IMR-90 (cell line): ENCODE results near the gene SPINK5. TPM values are rescaled to one million over a fixed set of nuclear protein-coding genes. Genes with fewer than 3 reads are reported as not detected.

Source experiments
- ATAC-seq: fragments of 200-7000 bp; cut with Tn5 transposase; 2 replicates; pipeline ENCODE4 v1.9.1; 2020; ENCODE audit warnings: low read depth, mild to moderate bottlenecking, moderate library complexity
- BruUV-seq: library from RNA; stranded (reverse); fragments of 400-500 nt; replicated peaks from 2 replicates; lab custom pipeline; 2021; lab: Mats Ljungman, UMichigan
- CTCF ChIA-PET: fragments of 300-600 bp; formaldehyde crosslinking; extraction: SDS; loops from one replicate; lab custom pipeline; 2021; ENCODE audit warnings: antibody characterized with exemption; lab: Yijun Ruan, JAX
- POLR2A ChIA-PET: fragments of 300-600 bp; sonication (Branson Sonifier 250); formaldehyde crosslinking; loops from one replicate; lab custom pipeline; 2022; ENCODE audit warnings: antibody characterized with exemption; ENCODE audit not compliant: unreplicated experiment; lab: Charles Lee
- DNase-seq: peaks from one replicate; pipeline ENCODE4 v3.0.0; 2013
- H2AFZ ChIP-seq: replicated peaks from 2 replicates; pipeline ENCODE3; 2013; ENCODE audit warnings: low read length, mild to moderate bottlenecking; ENCODE audit not compliant: poor library complexity
- H2AK5ac ChIP-seq: 2 replicates; pipeline ENCODE4 v1.6.1; 2013; ENCODE audit warnings: low read depth, low read length, inconsistent platforms
- H2AK9ac ChIP-seq: replicated peaks from 2 replicates; pipeline ENCODE3; 2013; ENCODE audit warnings: mild to moderate bottlenecking, low read depth, low read length, moderate library complexity; ENCODE audit not compliant: poor library complexity
- H2BK120ac ChIP-seq: 2 replicates; pipeline ENCODE4 v1.6.1; 2013; ENCODE audit warnings: low read depth, low read length, inconsistent platforms
- H2BK15ac ChIP-seq: 3 replicates; pipeline ENCODE4 v1.6.1; 2013; ENCODE audit warnings: low read depth, low read length, inconsistent platforms
- H2BK20ac ChIP-seq: 2 replicates; pipeline ENCODE4 v1.6.1; 2013; ENCODE audit warnings: low read depth, mild to moderate bottlenecking, inconsistent platforms, low read length, moderate library complexity
- H2BK5ac ChIP-seq: 2 replicates; pipeline ENCODE4 v1.6.1; 2013; ENCODE audit warnings: mild to moderate bottlenecking, low read depth, low read length, inconsistent platforms; ENCODE audit not compliant: poor library complexity, severe bottlenecking
- H3K14ac ChIP-seq: replicated peaks from 2 replicates; pipeline ENCODE4 v1.6.1; 2013; ENCODE audit warnings: low read depth, low read length, inconsistent platforms
- H3K18ac ChIP-seq: 2 replicates; pipeline ENCODE4 v1.6.1; 2013; ENCODE audit warnings: low read depth, low read length, control low read depth
- H3K23ac ChIP-seq: 2 replicates; pipeline ENCODE4 v1.6.1; 2013; ENCODE audit warnings: low read depth, low read length, inconsistent platforms
- H3K27ac ChIP-seq: 2 replicates; pipeline ENCODE4 v1.5.1; 2013; ENCODE audit warnings: mild to moderate bottlenecking, control low read depth, low read length; ENCODE audit not compliant: insufficient read depth
- H3K27me3 ChIP-seq: 2 replicates; pipeline ENCODE4 v1.6.1; 2013; ENCODE audit warnings: low read length; ENCODE audit not compliant: control insufficient read depth, insufficient read depth
- H3K36me3 ChIP-seq: 2 replicates; pipeline ENCODE4 v1.6.1; 2013; ENCODE audit warnings: low read length, mixed read lengths; ENCODE audit not compliant: control insufficient read depth, insufficient read depth
- H3K4ac ChIP-seq: 2 replicates; pipeline ENCODE4 v1.6.1; 2013; ENCODE audit warnings: low read depth, low read length, inconsistent platforms
- H3K4me1 ChIP-seq: 2 replicates; pipeline ENCODE4 v1.6.1; 2013; ENCODE audit warnings: low read length, mixed read lengths; ENCODE audit not compliant: control insufficient read depth, insufficient read depth
- H3K4me2 ChIP-seq: 2 replicates; pipeline ENCODE4 v1.6.1; 2013; ENCODE audit warnings: low read depth, mild to moderate bottlenecking, control low read depth, low read length, moderate library complexity
- H3K4me3 ChIP-seq: 2 replicates; pipeline ENCODE4 v1.5.1; 2013; ENCODE audit warnings: low read depth, mild to moderate bottlenecking, control low read depth, low read length, moderate library complexity; ENCODE audit not compliant: insufficient read depth
- H3K56ac ChIP-seq: 2 replicates; pipeline ENCODE4 v1.6.1; 2013; ENCODE audit warnings: low read length, inconsistent platforms; ENCODE audit not compliant: insufficient read depth; ENCODE audit errors: extremely low read depth
- H3K79me1 ChIP-seq, 2 experiments: 2 replicates each; pipeline ENCODE4 v1.6.1; 2013; ENCODE audit warnings: low read length in 2 of 2, inconsistent platforms in 1 of 2, low read depth in 1 of 2
- H3K9ac ChIP-seq: 2 replicates; pipeline ENCODE4 v1.6.1; 2013; ENCODE audit warnings: low read depth, low read length, control low read depth
- H3K9me1 ChIP-seq: 2 replicates; pipeline ENCODE4 v1.6.1; 2013; ENCODE audit warnings: low read length, inconsistent platforms; ENCODE audit not compliant: insufficient read depth
- H3K9me3 ChIP-seq: 2 replicates; pipeline ENCODE4 v1.6.1; 2013; ENCODE audit warnings: low read length; ENCODE audit not compliant: control insufficient read depth, insufficient read depth
- H4K20me1 ChIP-seq: 2 replicates; pipeline ENCODE4 v1.6.1; 2013; ENCODE audit warnings: low read length, inconsistent platforms; ENCODE audit not compliant: insufficient read depth
- H4K5ac ChIP-seq: 2 replicates; pipeline ENCODE4 v1.6.1; 2013; ENCODE audit warnings: mild to moderate bottlenecking, low read depth, low read length, control low read depth
- H4K8ac ChIP-seq, 2 experiments: 2 replicates each; pipeline ENCODE4 v1.6.1; 2013; ENCODE audit warnings: low read depth in 2 of 2, low read length in 2 of 2, control low read depth in 1 of 2, inconsistent platforms in 1 of 2
- H4K91ac ChIP-seq: 2 replicates; pipeline ENCODE4 v1.6.1; 2013; ENCODE audit warnings: low read depth, low read length, inconsistent platforms; ENCODE audit not compliant: insufficient read depth
- CTCF ChIP-seq: conservative IDR thresholded peaks from 2 replicates; pipeline ENCODE4 v1.5.1; 2012; ENCODE audit warnings: mild to moderate bottlenecking, low read depth, low read length, improper control_type of control experiment
- MAFK ChIP-seq: IDR thresholded peaks from 2 replicates; pipeline ENCODE4 v1.6.1; 2012; ENCODE audit warnings: low read depth, low read length, improper control_type of control experiment
- POLR2A ChIP-seq: IDR thresholded peaks from 2 replicates; pipeline ENCODE4 v1.6.1; 2012; ENCODE audit warnings: mild to moderate bottlenecking, low read depth, low read length
- WGBS, 2 experiments: methylation state at CpG; one replicate each; pipeline versions ENCODE4 v1.1.5 to v1.1.7; 2013; ENCODE audit warnings: missing lambda C conversion rate in 2 of 2; ENCODE audit not compliant: insufficient read length in 1 of 2; ENCODE audit errors: extremely low coverage in 2 of 2; 5-methylcytosine and 5-hydroxymethylcytosine counted together
- dilution Hi-C: fragments of 300-500 bp; cut with HindIII; formaldehyde crosslinking; loops from one replicate; pipeline ENCODE4 v1.14.3; 2018; ENCODE audit warnings: low sequenced_read_pairs; ENCODE audit not compliant: unreplicated experiment
- in situ Hi-C: fragments of 300-500 bp; cut with MboI; formaldehyde crosslinking; loops from 3 replicates; pipeline ENCODE4 v1.14.3; 2019; ENCODE audit warnings: low sequenced_read_pairs, inconsistent platforms, mixed read lengths
- intact Hi-C: fragments of 100-400 bp; cut with micrococcal nuclease; formaldehyde crosslinking; loops from 2 replicates; pipeline ENCODE4 v1.10.0; 2022
- polyA plus RNA-seq, 3 experiments: library from polyadenylated mRNA; depleted of rRNA; stranded (reverse); fragments of >200 nt; gene quantifications; 2 replicates each; pipeline ENCODE4 v1.2.3, GENCODE V29; 2012; ENCODE audit warnings: low replicate concordance in 1 of 3
- total RNA-seq: library from RNA; depleted of rRNA; stranded (reverse); fragments of >200 nt; gene quantifications from 2 replicates; pipeline ENCODE4 v1.2.3, GENCODE V29; 2012

The SPINK5 gene
- total and polyA plus RNA-seq, 2 of the 4 experiments (the other 2 are of a cell fraction): not detected

GRCh38 chr5:148146487-148146886 is 82.7 kb downstream of the SPINK5 start:
- no peak overlapping the region for H3K4me3 ChIP-seq
- H3K27ac ChIP-seq: no peak overlapping the region
- H3K14ac ChIP-seq: no peak overlapping the region
- H3K4me1 ChIP-seq: no peaks in the 10 kb centered on the region
- H3K9me1 ChIP-seq: no peaks in the 10 kb centered on the region
- no peaks in the 10 kb centered on the region for H3K79me1 ChIP-seq
- no peak for ATAC-seq
- H4K8ac ChIP-seq: no peak overlapping the region
- WGBS, 2 experiments: no CpG with 5 or more reads among the region's 1 CpG
- H2AFZ ChIP-seq: no peak overlapping the region
- no peaks in the 10 kb centered on the region for H3K27me3 ChIP-seq
- POLR2A ChIA-PET: no interaction called here
- no peaks in the 10 kb centered on the region for H4K20me1 ChIP-seq
- H3K36me3 ChIP-seq: no peaks in the 10 kb centered on the region
- no peak overlapping the region for H2BK120ac ChIP-seq
- H3K9me3 ChIP-seq: no peaks in the 10 kb centered on the region
- no peak overlapping the region for H3K56ac ChIP-seq
- intact Hi-C loops (no loop called here), dilution Hi-C loops (no loop called here), in situ Hi-C loops (no loop called here)
- no peak overlapping the region for H3K4ac ChIP-seq
- H4K5ac ChIP-seq: no peak overlapping the region
- H2AK5ac ChIP-seq: no peak overlapping the region
- no peak overlapping the region for H2BK20ac ChIP-seq
- no peak overlapping the region for H2BK15ac ChIP-seq
- no peak overlapping the region for H3K9ac ChIP-seq
- no peak overlapping the region for H3K18ac ChIP-seq
- H4K91ac ChIP-seq: no peak overlapping the region
- CTCF ChIA-PET: interaction anchor here (1.0 kb wide), 1 partner anchor 228 kb away, joined by 5 read pairs; no protein-coding TSS in a partner anchor
- no TSS peak for BruUV-seq
- H3K4me2 ChIP-seq: no peak overlapping the region
- no peak for DNase-seq
- no peak overlapping the region for H2AK9ac ChIP-seq
- H2BK5ac ChIP-seq: no peak overlapping the region
- TF ChIP-seq POLR2A (no peak), CTCF (no peak), MAFK (no peak)
- no peak overlapping the region for H3K23ac ChIP-seq
